Epithelial cell of esophagus (primary cell): ENCODE data around the gene MC3R.

Experiments
- DNase-seq: peaks from one replicate; pipeline ENCODE4 v3.0.0; 2010; ENCODE audit warnings: low read depth
- H3K4me3 ChIP-seq: 2 replicates; pipeline ENCODE4 v1.5.1; 2011; ENCODE audit warnings: mild to moderate bottlenecking, low read length, control low read depth
- TF ChIP-seq, protein P1 (sequence below): IDR thresholded peaks from 2 replicates; pipeline ENCODE4 v1.5.1; 2011; ENCODE audit warnings: low read depth, mild to moderate bottlenecking, low read length, control low read depth, inconsistent platforms; ENCODE audit not compliant: insufficient read depth; ENCODE audit errors: missing control alignments

Gene MC3R

DNA sequence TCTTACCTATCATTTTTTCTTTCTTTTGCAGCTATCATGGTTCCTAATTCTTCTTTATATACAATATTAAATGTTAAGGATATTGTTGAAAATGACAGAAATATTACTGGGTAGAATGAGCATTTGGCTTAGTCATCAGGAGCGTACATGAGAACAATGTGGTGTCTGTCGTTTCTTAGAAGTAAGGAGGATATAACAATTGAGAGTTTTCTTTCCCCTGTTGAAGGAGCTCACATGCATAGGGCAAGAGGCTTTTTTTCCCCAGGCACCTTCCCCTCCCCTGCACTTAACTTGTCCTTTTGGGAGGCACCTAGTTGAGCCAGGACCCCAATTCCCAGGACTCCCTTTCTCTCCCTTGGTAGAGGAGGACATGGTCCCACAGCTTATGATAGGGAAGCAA lies 25.0 kb downstream of the MC3R start:
- no peak for DNase-seq
- H3K4me3 ChIP-seq, result no peak overlapping the region
- TF ChIP-seq, protein P1, sequence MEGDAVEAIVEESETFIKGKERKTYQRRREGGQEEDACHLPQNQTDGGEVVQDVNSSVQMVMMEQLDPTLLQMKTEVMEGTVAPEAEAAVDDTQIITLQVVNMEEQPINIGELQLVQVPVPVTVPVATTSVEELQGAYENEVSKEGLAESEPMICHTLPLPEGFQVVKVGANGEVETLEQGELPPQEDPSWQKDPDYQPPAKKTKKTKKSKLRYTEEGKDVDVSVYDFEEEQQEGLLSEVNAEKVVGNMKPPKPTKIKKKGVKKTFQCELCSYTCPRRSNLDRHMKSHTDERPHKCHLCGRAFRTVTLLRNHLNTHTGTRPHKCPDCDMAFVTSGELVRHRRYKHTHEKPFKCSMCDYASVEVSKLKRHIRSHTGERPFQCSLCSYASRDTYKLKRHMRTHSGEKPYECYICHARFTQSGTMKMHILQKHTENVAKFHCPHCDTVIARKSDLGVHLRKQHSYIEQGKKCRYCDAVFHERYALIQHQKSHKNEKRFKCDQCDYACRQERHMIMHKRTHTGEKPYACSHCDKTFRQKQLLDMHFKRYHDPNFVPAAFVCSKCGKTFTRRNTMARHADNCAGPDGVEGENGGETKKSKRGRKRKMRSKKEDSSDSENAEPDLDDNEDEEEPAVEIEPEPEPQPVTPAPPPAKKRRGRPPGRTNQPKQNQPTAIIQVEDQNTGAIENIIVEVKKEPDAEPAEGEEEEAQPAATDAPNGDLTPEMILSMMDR, result no peak

- no peak overlapping the region for H3K4me3 ChIP-seq
- no peak for DNase-seq
- TF ChIP-seq, protein P1, result no peak
These were observed 25.6 kb downstream of the MC3R start for GRCh38 chr20:56274156-56274555.

- TF ChIP-seq, protein P1, result no peak
- H3K4me3 ChIP-seq, result no peak overlapping the region
- no peak for DNase-seq
These were observed 29.7 kb downstream of the MC3R start for GRCh38 chr20:56278196-56278595.

DNA sequence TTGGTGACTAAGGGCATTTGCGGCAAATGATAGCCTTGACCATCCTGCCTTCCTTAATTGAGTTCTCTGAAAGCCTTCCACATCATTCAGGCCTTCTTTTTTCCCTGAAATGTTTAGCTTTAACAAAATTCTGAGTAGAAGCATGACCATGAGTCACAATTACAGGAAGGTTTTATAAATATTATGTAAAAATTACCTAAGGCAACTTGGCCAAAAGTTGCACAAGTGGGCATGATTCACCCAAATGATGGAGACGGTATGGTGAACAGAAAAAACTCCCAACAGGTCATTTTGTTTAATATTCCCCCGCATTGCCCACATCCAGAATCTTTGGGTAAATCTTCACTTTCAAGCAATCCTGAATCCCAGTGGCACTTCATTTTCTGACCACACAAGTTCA lies 37.0 kb downstream of the MC3R start:
- TF ChIP-seq, protein P1, result no peak

GRCh38 chr20:56289652-56290051 lies 41.1 kb downstream of the MC3R start:
- TF ChIP-seq, protein P1, result no peak
- DNase-seq, result peak; percentile 59
- no peak overlapping the region for H3K4me3 ChIP-seq

More for the DNA sequence above, 37.0 kb downstream of the MC3R start:
- H3K4me3 ChIP-seq, result no peak overlapping the region
- DNase-seq, result peak; percentile 62

DNA sequence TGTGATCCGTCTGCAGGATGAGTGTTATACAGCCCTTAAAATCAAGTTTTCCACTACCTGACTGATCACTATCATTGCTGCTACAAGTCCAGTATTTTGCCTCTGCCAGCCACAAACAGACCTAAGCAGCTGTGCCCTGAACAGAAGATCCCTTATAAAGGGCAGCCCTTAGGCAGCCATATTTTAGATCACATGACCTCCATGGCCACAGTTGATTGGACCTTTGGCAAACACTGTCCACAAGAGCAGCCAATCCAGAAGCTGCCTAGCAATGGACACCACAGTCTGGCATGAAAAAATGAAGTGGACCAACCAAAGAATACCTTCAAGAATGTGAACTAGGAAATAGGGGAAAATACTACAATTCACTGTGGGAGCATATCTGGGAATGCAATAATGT lies 50.8 kb downstream of the MC3R start:
- TF ChIP-seq, protein P1, result no peak
- no peak overlapping the region for H3K4me3 ChIP-seq
- no peak for DNase-seq
